Measurements from ENCODE around the gene TULP4.
"Not testable (repeated sequence)": the region's sequence is repeated elsewhere in the genome, so short reads cannot be mapped to it uniquely, and the experiment has no call there.

TULP4 gene

DNA sequence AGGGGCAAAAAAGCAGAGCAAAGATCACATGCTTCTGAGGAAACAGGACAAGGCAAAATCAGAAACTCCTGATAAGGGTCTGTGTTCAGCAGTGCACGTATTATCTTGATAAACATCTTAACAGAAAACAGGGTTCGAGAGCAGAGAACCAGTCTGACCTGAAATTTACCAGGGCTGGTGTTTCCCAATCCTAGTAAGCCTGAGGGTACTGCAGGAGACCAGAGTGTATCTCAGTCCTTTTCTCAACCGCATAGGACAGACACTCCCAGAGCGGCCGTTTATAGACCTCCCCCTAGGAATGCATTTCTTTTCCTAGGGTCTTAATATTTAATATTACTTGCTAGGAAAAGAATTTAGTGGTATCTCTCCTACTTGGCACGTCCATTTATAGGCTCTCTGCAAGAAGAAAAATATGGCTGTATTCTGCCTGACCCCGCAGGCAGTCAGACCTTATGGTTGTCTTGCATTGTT, 15.4 kb upstream of the TULP4 start:
- not testable (repeated sequence) for H3K9ac ChIP-seq (ENCODE audit: low read length); H3K9me3 ChIP-seq (ENCODE audit: control insufficient read depth, low read depth, low read length); H3K27ac ChIP-seq (ENCODE audit: low read length); H3K4me3 ChIP-seq (ENCODE audit: low read length); H3K27me3 ChIP-seq (ENCODE audit: control insufficient read depth, insufficient read depth, low read length); H3K36me3 ChIP-seq (ENCODE audit: control insufficient read depth, low read depth, low read length); H3K4me1 ChIP-seq (ENCODE audit: control insufficient read depth, low read depth, low read length)

DNA sequence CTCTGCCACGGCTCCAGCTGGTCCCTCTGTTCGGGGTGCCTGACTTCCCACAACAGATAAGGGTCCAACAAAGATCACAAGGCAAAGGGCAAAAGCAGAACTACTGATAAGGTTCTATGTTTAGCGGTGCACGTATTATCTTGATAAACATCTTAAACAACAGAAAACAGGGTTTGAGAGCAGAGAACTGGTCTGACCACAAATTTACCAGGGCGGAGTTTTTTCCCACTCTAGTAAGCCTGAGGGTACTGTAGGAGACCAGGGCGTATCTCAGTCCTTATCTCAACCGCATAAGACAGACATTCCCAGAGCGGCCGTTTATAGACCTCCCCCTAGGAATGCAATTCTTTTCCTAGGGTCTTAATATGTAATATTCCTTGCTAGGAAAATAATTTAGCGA, 14.6 kb upstream of the TULP4 start:
- not testable (repeated sequence) for H3K4me3 ChIP-seq (ENCODE audit: low read length); H3K27me3 ChIP-seq (ENCODE audit: control insufficient read depth, insufficient read depth, low read length); H3K27ac ChIP-seq (ENCODE audit: low read length); H3K36me3 ChIP-seq (ENCODE audit: control insufficient read depth, low read depth, low read length); H3K9ac ChIP-seq (ENCODE audit: low read length); H3K9me3 ChIP-seq (ENCODE audit: control insufficient read depth, low read depth, low read length); H3K4me1 ChIP-seq (ENCODE audit: control insufficient read depth, low read depth, low read length)

DNA sequence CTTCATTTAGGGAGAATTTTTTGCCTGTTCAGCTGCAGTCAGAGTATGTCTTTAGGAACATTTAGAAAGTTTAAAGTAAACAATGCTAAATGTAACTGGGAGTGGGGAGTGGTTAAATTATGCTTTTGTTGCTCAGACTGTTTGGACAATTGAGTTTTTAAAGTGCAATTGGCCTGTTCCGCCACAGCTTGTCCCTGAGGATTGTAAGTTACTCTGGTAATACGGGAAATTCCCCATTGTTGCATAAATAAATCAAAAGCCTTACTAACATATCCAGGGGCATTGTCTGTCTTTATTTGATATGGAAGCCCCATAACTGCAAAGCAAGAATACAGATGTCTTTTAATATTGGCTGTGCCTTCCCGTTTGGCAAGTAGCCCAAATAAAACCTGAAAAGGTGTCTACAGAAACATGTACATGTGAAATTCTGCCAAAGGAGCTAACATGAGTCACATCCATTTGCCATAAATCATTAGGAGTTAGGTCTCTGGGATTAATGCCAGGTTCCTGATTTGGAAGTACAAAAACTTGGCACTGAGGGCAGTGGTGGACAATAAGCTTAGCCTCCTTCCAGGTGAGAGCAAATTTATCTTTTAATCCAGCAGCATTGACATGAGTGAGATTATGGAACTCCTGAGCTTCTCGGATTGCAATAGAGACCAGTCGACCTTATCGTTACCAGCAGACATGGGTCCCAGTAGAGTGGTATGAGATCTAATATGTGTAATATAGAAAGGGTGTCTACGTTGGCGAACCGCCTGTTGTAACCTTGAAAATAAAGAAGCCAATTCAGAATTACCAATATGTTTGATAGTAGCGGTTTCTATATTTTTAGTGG, 11.7 kb upstream of the TULP4 start:
- not testable (repeated sequence) for H3K9ac ChIP-seq (ENCODE audit: low read length); H3K27me3 ChIP-seq (ENCODE audit: control insufficient read depth, insufficient read depth, low read length); H3K36me3 ChIP-seq (ENCODE audit: control insufficient read depth, low read depth, low read length); H3K27ac ChIP-seq (ENCODE audit: low read length); H3K4me1 ChIP-seq (ENCODE audit: control insufficient read depth, low read depth, low read length); H3K9me3 ChIP-seq (ENCODE audit: control insufficient read depth, low read depth, low read length); H3K4me3 ChIP-seq (ENCODE audit: low read length)

DNA sequence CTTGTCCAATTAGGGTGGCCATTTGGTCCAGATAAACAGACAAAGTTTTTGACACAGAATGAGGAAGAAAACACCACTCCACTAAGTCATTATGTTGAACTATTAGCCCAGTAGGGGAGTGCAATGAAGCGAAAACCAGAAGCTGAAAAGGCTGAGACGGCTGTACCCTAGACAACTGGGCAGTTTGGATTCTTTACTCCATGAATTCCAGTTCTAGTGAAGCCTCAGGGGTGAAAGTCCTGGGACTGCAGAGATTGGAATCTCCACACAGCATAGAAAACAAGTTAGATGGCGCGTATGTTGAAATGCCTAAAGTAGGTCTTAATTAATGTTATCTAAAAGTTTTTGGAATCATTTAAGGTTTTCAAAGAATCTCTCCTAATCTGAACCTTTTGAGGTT, 10.7 kb upstream of the TULP4 start:
- not testable (repeated sequence) for H3K4me1 ChIP-seq (ENCODE audit: control insufficient read depth, low read depth, low read length); H3K27me3 ChIP-seq (ENCODE audit: control insufficient read depth, insufficient read depth, low read length); H3K27ac ChIP-seq (ENCODE audit: low read length); H3K9me3 ChIP-seq (ENCODE audit: control insufficient read depth, low read depth, low read length); H3K4me3 ChIP-seq (ENCODE audit: low read length); H3K36me3 ChIP-seq (ENCODE audit: control insufficient read depth, low read depth, low read length); H3K9ac ChIP-seq (ENCODE audit: low read length)

DNA sequence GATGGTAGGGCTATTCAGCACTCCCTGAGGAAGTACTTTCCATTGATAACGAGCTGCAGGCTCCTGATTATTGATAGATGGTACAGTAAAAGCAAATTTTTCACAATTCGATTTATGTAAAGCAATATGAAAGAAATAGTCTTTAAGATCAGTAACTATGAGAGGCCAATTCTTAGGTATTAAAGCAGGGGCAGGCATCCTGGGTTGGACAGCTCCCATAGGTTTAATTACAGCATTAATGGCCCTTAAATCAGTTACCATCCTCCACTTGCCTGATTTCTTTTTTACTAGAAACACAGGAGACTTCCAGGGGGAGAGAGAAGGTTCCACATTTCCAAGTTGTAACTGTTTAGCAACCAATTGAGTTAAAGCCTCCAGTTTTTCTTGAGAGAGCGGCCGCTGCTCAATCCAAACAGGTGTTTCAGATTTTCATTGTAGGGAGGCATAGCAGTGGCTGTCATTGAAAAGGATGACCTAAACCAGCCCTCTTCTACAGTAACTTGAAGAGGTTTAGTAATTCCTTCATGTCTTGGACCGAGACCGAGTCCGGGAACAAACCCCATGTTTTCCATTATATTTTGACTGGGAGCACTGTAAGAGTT, 10.0 kb upstream of the TULP4 start:
- not testable (repeated sequence) for H3K9me3 ChIP-seq (ENCODE audit: control insufficient read depth, low read depth, low read length); H3K27ac ChIP-seq (ENCODE audit: low read length); H3K9ac ChIP-seq (ENCODE audit: low read length); H3K27me3 ChIP-seq (ENCODE audit: control insufficient read depth, insufficient read depth, low read length); H3K4me3 ChIP-seq (ENCODE audit: low read length); H3K36me3 ChIP-seq (ENCODE audit: control insufficient read depth, low read depth, low read length); H3K4me1 ChIP-seq (ENCODE audit: control insufficient read depth, low read depth, low read length)

DNA sequence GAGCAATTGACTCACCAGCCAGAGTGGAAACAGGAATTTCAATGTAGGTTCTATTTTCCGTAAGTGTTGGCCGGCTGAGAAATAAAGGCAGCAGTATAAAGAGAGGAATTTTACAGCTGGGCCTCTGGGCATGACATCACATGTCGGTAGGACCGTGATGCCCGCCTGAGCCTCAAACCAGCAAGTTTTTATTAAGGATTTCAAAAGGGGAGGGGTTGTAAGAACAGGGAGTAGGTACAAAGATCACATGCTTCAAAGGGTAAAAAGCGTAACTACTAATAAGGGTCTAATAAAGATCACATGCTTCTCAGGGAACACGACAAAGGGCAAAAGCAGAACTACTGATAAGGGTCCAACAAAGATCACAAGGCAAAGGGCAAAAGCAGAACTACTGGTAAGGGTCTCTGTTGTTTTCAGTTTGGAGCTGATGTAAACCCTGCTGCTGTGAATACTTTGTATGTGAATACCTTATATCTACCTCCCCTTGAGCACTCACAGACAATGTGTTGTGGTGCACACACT, 9.0 kb upstream of the TULP4 start:
- no peak overlapping the region for H3K27ac ChIP-seq (ENCODE audit: low read length)
- H3K9ac ChIP-seq (ENCODE audit: low read length) = no peak overlapping the region
- no peaks in the 10 kb centered on the region for H3K27me3 ChIP-seq (ENCODE audit: control insufficient read depth, insufficient read depth, low read length)
- no peaks in the 10 kb centered on the region for H3K9me3 ChIP-seq (ENCODE audit: control insufficient read depth, low read depth, low read length)
- no peaks in the 10 kb centered on the region for H3K4me1 ChIP-seq (ENCODE audit: control insufficient read depth, low read depth, low read length)
- H3K4me3 ChIP-seq (ENCODE audit: low read length) = no peak overlapping the region
- no peaks in the 10 kb centered on the region for H3K36me3 ChIP-seq (ENCODE audit: control insufficient read depth, low read depth, low read length)

DNA sequence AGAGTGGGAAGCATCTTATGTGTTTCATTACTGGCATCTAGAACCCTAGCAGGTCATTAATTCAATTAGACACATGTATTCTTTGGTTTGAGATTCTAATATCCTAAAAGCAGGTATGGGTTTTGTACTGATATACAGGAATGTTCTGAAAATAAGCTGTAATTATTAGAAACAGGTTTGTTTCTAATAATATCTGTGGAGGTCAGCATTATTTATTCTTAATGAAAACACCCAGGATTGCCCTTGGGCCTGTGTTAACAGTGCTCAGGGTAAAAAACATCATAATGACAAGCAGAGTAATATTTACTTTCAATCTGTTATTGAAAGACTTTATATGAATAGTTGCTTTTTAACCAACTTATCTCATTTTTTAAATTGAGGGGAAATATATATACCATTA, 8.0 kb upstream of the TULP4 start:
- Histone ChIP-seq H3K4me1 (ENCODE audit: control insufficient read depth, low read depth, low read length) (no peaks in the 10 kb centered on the region), H3K9ac (ENCODE audit: low read length) (no peak overlapping the region), H3K27me3 (ENCODE audit: control insufficient read depth, insufficient read depth, low read length) (no peaks in the 10 kb centered on the region), H3K36me3 (ENCODE audit: control insufficient read depth, low read depth, low read length) (no peaks in the 10 kb centered on the region), H3K4me3 (ENCODE audit: low read length) (no peak overlapping the region), H3K9me3 (ENCODE audit: control insufficient read depth, low read depth, low read length) (no peaks in the 10 kb centered on the region), H3K27ac (ENCODE audit: low read length) (no peak overlapping the region)

DNA sequence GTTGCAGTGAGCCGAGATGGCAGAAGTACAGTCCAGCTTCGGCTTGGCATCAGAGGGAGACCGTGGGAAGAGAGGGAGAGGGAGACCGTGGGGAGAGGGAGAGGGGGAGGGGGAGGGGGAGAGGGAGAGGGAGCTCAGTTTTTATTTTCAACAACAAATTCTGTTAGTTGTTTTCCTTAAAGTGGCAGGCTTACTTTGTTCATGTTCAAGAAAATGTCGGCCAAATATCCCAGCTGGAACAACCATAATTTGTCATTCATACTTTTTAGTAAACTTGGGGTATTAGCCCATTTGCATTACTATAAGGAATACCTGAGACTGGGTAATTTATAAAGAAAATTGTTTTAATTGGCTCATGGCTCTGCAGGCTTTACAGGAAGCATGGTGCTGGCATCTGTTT, 2.5 kb upstream of the TULP4 start:
- Histone ChIP-seq H3K27ac (ENCODE audit: low read length) (no peak overlapping the region), H3K9me3 (ENCODE audit: control insufficient read depth, low read depth, low read length) (no peaks in the 10 kb centered on the region), H3K27me3 (ENCODE audit: control insufficient read depth, insufficient read depth, low read length) (no peaks in the 10 kb centered on the region), H3K9ac (ENCODE audit: low read length) (no peak overlapping the region), H3K4me3 (ENCODE audit: low read length) (no peak overlapping the region), H3K4me1 (ENCODE audit: control insufficient read depth, low read depth, low read length) (no peaks in the 10 kb centered on the region), H3K36me3 (ENCODE audit: control insufficient read depth, low read depth, low read length) (peaks cover 8% of the 10 kb centered on the region)

DNA sequence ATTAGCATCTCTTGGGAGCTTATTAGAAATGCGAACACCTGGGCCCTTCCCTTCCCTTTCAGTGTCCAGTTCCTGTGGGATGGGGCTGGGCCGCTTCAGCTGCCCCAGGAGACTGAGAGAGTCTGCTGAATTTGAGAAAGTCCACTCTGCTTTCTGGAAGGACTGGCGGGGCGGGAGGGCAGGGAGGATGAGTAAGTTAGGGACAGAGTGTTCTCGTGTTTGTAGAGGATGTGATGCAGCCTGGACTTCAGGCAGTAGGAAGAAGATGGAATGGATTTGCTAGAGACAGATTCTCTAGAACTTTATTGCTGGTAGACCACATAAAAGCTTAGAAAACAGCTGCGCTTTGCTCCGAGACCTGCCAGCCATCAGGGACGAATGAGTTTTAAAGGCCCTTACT, 1.1 kb upstream of the TULP4 start:
- H3K27ac ChIP-seq (ENCODE audit: low read length) = no peak overlapping the region
- H3K9ac ChIP-seq (ENCODE audit: low read length) = no peak overlapping the region
- peaks cover 8% of the 10 kb centered on the region for H3K36me3 ChIP-seq (ENCODE audit: control insufficient read depth, low read depth, low read length)
- H3K9me3 ChIP-seq (ENCODE audit: control insufficient read depth, low read depth, low read length) = no peaks in the 10 kb centered on the region
- H3K4me1 ChIP-seq (ENCODE audit: control insufficient read depth, low read depth, low read length) = no peaks in the 10 kb centered on the region
- H3K27me3 ChIP-seq (ENCODE audit: control insufficient read depth, insufficient read depth, low read length) = no peaks in the 10 kb centered on the region
- no peak overlapping the region for H3K4me3 ChIP-seq (ENCODE audit: low read length)

DNA sequence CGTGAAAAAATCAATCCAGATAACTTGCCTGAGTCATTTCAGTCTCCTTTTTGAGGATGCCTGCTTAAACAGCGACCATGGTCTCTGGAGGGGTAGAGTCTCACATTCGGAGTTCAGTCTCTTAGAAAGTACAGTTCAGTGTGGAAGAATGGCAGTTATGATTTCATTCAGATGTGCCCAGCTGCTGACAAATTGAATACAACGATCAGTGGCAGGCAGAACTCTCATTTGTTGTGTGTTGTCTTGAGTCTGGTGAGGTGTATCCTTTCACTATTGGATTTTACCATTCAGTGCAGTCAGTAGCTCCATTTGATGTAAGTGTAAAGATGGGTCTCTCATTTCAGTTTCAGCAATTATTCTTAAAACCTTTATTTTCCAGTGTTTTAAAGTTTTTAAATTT, 639 bp upstream of the TULP4 start:
- Histone ChIP-seq H3K9me3 (ENCODE audit: control insufficient read depth, low read depth, low read length) (no peaks in the 10 kb centered on the region), H3K4me3 (ENCODE audit: low read length) (no peak overlapping the region), H3K4me1 (ENCODE audit: control insufficient read depth, low read depth, low read length) (no peaks in the 10 kb centered on the region), H3K36me3 (ENCODE audit: control insufficient read depth, low read depth, low read length) (peaks cover 8% of the 10 kb centered on the region), H3K9ac (ENCODE audit: low read length) (no peak overlapping the region), H3K27ac (ENCODE audit: low read length) (no peak overlapping the region), H3K27me3 (ENCODE audit: control insufficient read depth, insufficient read depth, low read length) (no peaks in the 10 kb centered on the region)

DNA sequence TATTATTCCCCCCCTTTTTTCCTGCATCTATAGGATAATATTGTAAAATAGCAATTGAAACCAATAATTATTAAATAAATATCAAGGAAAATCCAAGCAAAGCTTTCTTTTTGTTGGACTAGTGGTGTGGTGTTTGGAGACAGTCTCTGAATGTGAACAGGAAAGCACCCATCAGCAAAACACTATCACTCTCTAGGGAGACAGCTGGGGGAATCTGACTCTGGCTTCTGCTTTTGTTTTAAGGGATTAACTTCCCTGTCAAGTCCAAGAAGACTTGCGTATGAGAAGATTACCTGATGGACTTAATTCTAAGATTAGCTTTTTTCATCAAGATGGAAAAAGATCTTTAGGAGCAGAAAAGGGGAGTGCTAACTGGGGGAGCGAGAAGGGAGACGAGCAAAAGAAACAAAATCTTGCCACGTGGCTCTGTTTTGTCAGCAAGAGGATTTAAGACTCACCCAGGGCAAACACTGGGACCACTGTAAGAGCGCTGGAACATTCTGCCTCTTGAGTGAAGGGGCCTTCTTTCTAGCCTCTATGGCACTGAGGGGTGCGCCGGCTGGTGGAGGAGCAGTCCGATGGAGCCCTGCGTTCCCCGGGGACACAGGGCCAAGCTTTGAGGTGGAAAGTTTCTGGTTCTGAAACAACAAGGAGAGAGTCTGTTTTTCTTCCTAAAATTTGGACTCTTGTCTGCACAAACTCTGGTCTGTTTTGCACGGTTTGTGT, 570 bp downstream of the TULP4 start:
- no peaks in the 10 kb centered on the region for H3K9me3 ChIP-seq (ENCODE audit: control insufficient read depth, low read depth, low read length)
- H3K27ac ChIP-seq (ENCODE audit: low read length) = no peak overlapping the region
- peaks cover 8% of the 10 kb centered on the region for H3K36me3 ChIP-seq (ENCODE audit: control insufficient read depth, low read depth, low read length)
- H3K9ac ChIP-seq (ENCODE audit: low read length) = no peak overlapping the region
- no peaks in the 10 kb centered on the region for H3K4me1 ChIP-seq (ENCODE audit: control insufficient read depth, low read depth, low read length)
- no peaks in the 10 kb centered on the region for H3K27me3 ChIP-seq (ENCODE audit: control insufficient read depth, insufficient read depth, low read length)
- no peak overlapping the region for H3K4me3 ChIP-seq (ENCODE audit: low read length)

Data from iPS-18a (cell line).